Measurements from ENCODE around the gene CFAP221.

DNA sequence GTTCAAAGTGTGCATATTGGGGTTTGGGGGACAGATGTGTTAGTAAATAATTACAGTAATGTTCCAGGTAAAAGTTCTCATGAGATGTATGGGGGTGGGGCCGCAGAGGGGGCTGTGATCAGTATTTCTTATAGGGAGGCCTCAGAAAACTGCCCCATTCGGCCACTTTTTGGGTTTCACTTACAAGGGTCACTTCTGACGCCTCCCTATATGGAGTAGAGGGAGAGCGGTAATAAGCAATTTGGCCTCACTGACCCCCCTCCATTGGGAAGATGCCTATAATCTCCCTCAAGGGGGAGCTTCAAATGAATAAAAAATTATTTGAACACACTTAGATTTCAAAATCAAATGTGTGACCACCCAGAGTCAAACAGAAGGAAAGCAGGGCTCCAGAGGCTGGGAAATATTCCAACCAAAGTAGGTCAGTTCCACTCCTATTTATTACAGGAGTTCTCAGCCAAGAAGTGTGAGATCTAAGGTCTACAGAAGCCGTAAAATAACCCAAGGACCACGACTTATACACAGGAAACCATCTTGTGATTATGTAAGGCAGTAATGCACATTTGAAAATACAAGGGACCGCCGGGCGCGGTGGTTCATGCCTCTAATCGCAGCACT is 22.7 kb upstream of the CFAP221 start:
- TF ChIP-seq POLR2AphosphoS5 (IDR thresholded peaks at IDR 0.05; ENCODE audit: low read depth, low read length) (no peak), TAF1 (IDR thresholded peaks at IDR 0.05; ENCODE audit: borderline replicate concordance, insufficient read depth, low read length) (no peak), SIN3A (IDR thresholded peaks at IDR 0.05; ENCODE audit: borderline replicate concordance, insufficient read depth, low read length) (no peak), FOXP2 (optimal IDR thresholded peaks at IDR 0.05; ENCODE audit: borderline replicate concordance, extremely low read depth, extremely low read length, insufficient read depth) (no peak)
- TF ChIP-seq, protein P1, sequence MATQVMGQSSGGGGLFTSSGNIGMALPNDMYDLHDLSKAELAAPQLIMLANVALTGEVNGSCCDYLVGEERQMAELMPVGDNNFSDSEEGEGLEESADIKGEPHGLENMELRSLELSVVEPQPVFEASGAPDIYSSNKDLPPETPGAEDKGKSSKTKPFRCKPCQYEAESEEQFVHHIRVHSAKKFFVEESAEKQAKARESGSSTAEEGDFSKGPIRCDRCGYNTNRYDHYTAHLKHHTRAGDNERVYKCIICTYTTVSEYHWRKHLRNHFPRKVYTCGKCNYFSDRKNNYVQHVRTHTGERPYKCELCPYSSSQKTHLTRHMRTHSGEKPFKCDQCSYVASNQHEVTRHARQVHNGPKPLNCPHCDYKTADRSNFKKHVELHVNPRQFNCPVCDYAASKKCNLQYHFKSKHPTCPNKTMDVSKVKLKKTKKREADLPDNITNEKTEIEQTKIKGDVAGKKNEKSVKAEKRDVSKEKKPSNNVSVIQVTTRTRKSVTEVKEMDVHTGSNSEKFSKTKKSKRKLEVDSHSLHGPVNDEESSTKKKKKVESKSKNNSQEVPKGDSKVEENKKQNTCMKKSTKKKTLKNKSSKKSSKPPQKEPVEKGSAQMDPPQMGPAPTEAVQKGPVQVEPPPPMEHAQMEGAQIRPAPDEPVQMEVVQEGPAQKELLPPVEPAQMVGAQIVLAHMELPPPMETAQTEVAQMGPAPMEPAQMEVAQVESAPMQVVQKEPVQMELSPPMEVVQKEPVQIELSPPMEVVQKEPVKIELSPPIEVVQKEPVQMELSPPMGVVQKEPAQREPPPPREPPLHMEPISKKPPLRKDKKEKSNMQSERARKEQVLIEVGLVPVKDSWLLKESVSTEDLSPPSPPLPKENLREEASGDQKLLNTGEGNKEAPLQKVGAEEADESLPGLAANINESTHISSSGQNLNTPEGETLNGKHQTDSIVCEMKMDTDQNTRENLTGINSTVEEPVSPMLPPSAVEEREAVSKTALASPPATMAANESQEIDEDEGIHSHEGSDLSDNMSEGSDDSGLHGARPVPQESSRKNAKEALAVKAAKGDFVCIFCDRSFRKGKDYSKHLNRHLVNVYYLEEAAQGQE (IDR thresholded peaks at IDR 0.05; ENCODE audit: insufficient read depth in 1 of 2, low read depth in 2 of 2, low read length in 2 of 2): no peak

Data from PFSK-1 (cell line).